HG03135 (cell line): Measurements from ENCODE around the gene RBM33.

Experiments
- ATAC-seq: cut with Tn5 transposase; IDR thresholded peaks from one replicate; pipeline ENCODE4 v1.9.1; 2021; ENCODE audit warnings: mild to moderate bottlenecking, moderate library complexity; ENCODE audit not compliant: unreplicated experiment

Gene RBM33

DNA sequence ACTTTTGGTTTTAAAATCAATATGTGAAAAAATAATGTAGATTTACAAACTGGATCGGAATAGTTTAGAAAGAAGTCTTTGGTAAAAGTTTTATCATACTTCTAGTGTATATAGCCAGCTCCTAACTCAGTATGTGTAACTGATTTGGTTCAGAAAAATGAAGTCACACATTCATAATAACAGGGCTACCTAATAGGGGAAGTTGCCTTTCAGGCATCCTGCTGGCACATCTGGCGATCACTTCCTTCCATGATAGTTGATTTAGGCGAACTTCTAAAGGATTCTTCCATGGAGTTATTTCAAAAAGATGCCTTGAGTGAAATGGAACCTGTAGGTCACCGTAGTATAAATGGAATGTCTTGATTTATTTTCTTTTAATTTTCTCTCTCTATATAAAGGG lies 98.7 kb downstream of the RBM33 start:
- no peak for ATAC-seq

DNA sequence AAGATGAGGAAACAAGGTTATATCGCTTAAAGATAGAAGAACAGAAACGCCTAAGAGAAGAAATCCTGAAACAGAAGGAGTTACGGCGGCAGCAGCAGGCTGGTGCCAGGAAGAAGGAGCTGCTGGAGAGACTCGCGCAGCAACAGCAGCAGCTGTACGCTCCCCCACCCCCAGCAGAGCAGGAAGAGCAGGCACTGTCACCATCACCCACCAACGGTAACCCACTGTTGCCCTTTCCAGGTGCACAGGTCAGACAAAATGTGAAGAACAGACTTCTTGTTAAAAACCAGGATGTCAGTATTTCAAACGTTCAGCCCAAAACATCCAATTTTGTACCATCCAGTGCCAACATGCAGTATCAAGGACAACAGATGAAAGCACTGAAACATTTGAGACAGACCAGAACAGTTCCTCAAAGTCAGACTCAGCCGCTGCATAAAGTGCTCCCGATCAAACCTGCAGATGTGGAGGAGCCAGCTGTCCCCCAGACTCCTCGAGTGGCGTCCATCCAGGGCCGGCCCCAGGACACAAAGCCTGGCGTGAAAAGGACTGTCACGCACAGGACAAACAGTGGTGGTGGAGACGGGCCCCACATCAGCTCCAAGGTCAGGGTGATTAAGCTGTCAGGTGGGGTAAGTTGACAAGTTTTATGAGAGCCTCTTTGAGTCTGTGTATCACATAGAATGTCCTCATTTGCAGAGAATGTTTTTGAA lies 100.7 kb downstream of the RBM33 start:
- no peak for ATAC-seq

DNA sequence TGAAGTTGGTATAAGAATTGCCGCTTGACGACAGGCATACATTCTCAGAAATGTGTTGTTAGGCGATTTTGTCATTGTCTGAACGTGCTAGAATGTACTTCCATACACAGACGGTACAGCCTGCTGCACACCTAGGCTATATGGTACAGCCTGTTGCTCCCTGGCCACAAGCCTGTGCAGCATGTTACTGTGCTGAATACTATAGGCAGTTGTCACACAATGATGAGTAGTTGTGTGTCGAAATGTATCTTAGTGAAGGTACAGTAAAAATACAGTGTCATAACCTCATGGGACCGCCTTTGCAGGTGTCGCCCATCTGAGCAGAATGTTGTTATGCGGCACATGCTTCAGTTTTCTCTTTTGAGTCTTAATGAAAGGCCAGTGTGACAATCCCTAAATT lies 101.3 kb downstream of the RBM33 start:
- peak; percentile 40 for ATAC-seq

DNA sequence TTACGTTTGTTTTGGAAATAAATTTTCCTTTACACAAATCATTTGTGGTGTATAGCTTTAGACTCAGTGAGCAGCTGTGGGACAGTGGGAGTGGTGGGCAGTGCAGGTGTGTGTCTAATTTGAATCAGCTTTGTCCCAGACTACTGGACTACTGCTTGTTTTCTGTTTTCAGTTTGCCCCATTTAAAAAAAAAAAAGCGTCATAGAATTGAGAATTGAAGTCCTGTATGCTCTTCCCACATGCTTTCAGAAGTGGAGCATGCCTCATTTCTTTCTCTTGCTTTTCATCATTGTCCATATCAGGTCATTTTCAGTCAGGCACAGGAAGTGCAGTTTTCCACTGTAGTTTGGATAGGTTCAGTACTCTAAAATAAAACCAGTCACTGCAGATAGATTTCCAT lies 101.7 kb downstream of the RBM33 start:
- peak; percentile 66 for ATAC-seq

DNA sequence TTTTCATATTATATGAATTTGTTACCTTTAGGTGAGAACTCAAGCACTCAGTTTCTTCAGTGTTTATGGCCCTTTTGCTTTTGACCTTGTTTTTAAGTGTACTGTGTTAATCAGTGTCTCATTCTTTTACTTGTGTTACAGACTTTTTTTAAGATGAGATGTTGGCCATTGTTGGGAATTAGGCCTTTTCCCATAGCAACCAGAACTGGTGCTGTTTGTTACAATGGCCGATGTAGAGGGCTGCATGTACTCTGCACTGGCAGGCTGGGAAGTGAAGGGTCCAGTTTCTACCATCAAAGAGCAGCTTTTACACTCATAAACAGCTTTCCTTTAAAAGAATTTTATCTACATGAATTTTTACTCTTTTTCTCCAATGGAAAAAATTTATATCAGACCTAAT lies 102.7 kb downstream of the RBM33 start:
- no peak for ATAC-seq

DNA sequence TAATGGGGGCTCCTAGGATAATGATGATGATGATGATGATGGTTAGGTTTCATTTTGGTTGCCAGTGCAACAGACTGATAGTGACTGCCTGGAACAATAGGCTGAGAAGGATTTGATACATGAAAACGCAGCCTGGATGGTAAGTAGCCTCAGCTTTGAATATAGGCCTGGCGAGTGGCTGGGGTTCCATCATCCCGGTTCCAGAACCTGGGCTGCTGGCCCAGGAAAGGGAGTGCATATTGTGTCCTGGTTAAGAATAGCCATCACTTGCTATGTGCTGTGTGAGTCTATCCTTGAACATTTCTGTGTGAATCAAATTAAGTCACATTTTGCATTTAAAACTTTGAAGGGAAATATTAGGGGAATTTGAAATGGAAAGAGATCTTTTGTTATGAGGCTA lies 105.1 kb downstream of the RBM33 start:
- ATAC-seq, result no peak

DNA sequence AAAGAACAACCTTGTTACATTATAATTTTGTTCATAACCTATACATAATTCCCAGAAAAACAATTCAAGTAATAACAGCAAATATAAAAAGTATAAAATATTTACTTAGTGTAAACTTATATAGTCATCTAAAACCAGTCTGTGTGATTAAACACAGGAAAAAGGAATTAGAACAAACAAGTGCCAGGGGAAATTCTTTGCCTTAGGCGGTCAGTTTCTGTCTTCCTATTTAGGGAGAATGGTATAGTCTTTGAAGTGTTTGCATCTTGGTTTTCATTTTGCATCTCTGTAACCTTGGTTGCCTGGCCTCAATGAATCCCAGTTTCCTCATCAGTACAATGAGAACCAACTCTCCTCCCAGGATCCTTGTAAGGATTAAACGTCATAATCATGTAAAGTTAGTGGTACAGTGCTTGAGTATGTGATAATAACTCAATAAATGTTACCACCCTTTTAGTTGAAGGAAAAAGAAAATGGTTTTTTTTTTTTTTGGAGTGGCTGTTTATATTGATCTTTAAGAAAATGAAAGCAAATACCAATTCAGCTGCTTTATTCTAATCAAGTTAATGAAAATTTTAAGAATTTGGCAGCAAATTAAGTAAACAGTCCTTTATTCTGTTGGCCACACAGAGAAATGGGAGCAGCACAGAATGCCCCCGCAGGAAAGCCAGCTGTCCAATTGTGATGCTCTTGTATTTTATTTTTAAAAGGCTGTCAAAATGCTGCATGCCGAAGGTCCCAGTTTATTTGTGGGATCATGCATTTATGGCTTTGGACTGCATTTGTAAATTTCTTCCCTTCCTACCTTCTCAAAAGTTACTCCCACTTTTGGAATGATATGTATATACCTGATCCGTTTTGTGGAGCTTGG lies 106.0 kb downstream of the RBM33 start:
- ATAC-seq, result no peak

DNA sequence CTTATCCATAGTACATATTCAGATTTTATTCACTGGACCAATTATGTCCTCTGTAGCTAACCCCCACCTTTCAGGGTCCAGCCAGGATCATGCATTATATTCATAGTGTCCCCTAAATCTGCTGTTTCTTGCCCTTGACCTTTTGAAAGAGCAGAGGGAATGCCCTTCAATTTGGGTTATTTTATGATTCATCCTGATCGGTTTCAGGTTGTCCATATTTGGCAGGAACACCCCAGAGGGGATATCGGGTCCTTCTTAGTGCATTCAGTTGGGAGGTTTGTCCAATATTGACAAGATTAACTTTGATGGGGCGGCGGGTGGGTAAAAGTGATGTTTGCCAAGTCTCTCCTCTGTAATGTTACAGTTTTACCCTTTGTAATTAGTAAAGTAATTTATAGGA lies 106.9 kb downstream of the RBM33 start:
- no peak for ATAC-seq

DNA sequence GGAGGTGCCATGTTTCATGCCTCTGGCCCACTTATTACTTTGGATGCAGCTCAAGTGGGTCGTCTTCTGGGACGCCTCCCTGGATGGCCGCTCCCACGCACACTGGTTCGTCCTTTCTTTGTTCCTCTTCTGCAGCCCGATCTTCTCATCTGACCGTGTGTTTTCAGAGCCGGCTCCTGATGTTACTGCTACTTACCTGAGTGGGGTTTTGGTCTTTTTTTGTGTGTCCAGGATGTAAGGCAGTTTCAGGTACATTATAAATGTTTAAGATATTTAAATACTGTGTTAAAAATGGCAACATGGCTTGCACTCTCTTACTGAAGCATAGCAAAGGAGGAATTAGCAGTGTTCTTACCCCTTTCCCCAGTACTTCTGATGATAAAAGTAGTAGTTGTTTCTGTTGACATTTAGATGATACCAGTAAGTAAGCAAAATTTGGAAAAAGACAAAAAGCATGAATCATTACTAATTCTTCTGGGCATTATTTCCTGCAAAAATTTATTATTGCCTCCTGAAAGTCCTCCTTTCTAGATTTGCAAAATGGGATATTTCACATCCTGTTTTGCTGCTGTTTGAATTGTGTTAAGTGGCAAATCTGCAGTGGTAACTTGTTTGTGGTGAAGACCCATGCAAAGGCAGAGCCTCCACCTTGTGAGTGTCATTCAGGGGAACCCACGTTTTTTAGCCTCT lies 108.4 kb downstream of the RBM33 start:
- peak; percentile 56 for ATAC-seq

DNA sequence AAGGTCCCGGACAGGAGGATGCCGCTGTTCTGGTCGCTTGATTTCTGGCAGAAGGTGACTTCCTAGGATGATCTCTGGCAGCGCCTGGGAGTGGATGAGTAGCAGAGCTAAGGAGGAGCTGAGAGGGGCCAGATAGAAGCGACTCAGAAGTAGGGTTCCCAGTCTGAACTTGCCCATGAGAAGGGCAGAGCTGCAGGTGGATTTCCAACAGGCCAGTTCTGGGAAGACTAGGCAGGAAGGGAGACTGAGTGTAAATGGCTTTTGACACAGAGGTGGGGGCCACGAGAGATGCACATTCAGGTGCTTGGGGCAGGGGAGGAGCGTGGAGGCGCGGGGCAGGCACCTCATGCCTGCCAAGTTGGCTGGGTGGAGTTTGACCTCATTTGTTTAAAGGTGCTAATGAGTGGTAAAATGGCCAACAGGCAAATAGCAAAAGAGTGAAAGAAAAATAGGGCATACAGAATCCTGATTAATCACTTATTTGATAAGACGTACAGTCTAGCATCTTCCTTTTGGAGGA lies 109.0 kb downstream of the RBM33 start:
- peak; percentile 18 for ATAC-seq

DNA sequence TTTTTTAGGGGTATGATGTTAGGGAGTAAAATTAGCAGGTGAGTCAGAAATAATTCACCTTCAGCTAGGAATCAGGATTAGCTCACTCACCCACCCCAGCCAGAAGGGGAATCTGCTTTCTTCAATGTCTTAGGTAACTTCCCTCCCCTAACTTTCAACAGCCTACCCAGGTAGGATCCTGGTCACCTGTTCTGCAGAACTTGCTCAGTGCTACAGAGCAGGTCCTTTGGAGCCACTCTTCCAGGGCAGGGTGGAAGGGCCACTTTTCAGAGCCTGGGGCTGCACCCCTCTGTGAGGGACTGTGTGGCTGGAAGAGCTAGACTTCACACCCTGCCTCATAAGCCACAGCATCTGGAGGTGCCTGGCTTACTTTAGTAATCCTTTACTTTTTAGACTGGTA lies 109.7 kb downstream of the RBM33 start:
- ATAC-seq, result no peak

DNA sequence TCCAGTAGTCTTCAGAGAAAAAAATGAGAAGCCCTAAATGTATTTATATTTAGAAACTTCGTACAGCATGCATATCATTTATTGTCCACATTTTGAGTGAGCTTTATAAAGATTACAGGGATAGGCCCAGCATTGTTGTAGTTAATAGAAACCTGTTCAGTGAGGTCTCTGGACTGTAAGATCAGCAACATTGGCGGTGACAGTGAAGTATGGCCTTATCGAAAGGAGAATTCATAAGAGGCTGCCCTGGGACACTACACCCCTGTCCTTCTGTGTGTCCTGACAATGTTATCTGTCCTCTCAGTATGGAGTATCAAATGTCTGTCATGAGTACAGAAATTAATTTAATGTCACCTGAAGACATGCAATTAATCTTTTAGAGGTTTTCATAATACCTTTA lies 110.6 kb downstream of the RBM33 start:
- no peak for ATAC-seq

DNA sequence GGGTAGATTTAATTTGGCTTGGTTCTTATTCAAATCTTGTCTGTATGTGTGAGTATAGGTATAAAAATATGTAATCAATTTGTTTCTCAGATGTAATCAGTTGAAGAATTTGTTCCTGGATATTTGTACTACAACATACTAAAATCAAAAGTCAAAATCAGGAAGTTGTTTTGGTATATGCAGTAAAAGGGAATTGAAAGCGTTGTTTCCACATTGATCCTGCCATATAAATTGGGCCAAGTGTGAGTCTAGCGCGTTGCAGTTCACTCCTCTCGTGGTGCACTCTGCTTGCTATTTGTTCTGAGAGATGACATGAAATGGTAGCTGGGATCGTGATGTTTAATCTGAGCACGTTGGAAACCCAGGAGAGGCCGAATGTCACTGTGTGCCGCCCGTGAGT lies 111.9 kb downstream of the RBM33 start:
- no peak for ATAC-seq

DNA sequence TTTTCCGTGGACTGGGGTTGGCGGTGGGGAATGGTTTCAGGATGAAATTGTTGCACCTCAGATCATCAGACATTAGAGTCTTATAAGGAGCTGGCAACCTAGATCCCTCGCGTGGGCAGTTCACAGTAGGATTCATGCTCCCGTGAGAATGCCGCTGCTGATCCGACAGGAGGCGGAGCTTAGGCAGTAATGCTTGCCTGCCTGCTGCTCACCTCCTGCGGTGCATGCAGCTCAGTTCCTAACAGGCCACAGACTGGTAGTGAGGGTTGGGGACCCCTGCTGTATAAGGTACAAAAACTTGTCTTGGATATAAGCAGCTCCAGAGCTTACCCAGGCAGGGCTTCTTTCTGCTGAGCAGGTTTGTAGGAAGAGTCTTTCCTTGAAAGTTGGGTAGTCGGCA lies 113.9 kb downstream of the RBM33 start:
- ATAC-seq, result no peak

DNA sequence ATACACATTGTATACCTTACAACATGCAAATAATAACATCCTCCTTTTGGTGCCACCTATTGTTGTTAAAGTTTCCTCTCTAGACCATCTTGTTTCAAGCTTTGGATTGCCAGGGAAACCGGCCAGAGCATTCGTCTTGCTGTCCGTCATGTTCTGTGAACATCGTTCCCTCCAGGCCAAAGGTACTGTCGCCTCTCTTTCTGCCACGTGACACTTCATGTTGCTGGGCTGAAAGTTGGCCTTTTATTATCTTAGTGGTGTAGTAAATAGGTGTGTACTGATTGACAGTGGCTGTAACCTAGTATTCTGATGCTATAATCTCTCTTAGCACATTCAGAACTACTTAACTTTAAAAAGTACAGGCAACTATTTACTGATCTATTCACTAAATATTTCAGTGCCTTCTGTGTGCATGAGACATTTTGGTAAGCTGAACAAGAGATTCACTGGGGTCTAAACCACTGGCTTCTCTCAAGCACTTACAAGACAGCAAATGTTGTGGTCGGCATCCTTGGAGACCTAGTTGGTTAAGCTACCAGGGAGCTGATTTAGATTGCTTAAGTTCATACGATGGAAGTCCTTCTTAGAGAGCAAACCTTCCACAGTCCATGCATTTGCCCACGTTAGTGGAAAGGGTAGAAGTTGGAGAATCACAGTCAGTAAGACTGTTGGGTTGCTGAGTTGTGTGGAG lies 115.4 kb downstream of the RBM33 start:
- no peak for ATAC-seq

DNA sequence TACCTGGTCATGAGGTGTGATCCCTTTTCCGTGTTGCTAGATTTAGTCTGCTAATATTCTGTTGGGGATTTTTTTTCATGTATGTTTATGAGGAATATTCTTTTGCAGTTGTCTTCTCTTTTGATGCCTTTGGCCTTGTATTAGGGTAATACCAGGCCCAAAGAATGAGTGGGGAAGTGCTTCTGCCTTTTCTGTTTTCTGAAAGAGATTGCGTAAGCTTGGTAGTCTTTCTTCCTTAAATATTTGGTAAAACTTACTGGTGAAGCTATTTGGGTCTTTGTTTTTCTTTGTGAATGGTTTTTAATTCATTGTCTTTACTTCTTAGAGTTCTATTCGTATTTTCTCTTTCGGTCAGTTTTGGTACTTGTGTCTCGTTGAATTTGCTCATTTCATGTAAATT lies 116.7 kb downstream of the RBM33 start:
- no peak for ATAC-seq

DNA sequence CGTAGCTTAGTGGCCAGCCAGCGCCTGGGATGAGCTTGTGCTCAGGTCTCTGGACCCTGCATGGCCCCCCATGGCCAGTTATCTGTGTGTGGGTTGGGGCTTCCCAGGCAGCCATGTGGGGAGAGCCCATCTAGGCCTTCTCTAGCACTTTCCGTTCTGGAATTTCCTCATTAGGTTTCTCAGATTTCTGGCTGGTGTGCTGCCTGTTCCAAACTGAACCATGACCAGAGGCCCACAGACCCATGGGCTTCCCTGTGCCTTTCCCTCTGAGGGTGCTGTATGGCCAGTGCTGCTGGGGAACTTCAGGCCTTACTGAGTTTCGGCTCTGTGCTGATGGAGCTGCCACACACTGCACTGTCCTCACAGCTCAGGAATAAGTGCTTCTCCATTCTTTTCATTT lies 117.6 kb downstream of the RBM33 start:
- ATAC-seq, result no peak

DNA sequence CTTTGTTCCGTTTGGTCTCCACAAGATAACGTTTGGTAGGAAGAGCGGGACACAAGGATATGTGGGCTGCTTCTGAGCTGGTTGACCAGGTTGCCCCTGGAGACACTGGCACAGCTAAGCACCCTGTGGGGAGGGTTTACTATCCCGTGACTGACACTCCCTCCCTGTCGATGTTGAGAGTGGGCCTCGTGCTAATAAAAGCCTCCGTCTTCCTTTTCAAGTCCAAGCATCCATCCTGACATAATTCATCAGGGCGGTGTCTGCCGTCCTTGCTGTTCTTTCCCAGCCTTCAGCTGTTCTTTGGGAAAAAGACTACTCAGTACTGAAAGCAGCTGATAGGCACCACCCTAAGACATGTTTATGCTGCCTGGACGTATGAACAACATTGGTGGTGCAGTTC lies 118.2 kb downstream of the RBM33 start:
- no peak for ATAC-seq

DNA sequence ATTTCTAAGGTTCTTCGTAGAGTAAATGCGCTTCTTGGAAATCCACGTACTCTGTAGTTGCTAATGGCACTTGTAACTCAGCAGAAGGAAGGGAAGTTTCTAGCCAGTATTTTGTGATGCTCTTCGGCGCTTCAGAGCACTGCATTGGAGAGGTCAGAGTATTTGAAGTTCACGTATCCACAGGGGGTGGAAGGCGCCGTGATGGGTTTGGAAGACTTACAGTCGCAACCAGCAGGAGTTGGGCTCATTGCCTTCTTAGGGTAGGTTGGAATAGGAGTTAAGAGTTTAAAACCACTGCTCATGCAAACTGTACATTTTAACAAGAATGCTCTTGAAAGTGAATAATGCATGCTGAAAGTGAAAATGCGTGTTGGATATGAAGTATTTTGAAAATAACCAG lies 118.7 kb downstream of the RBM33 start:
- no peak for ATAC-seq

DNA sequence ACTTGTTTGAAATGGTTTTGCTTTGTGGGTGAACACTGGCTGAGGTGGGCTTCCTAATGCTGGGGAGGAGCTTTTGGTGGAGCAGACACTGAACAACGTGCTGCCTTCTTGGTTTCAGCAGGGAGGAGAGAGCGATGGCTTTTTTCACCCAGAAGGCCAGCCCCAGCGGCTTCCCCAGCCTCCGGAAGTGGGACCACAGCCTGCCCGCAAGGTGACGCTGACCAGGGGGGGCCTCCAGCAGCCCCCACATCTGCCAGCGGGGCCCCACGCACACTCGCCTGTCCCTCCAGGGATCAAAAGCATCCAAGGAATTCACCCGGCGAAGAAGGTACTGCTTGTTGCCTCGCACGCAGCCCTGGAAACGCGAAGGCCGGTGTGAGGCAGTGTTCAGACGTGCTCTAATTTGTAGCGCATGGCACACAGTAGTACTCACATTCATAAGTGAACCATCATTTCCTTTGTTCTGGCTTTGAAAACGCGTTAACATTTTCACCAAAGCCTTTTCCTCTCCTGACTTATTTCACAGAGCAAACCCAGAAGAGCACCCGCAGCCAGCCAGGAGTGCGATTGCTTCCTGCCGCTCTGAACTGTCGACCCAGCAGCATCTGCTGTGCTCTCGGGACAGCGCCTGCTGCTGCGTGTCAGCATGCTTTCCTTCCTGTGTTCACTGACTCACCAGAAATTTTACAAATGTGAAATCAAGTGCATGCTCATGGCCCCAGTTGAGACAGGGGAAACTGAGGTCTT lies 119.4 kb downstream of the RBM33 start:
- peak; percentile 67 for ATAC-seq
